Heart right ventricle (tissue), 16 donors: ENCODE results near the gene SCYL3. TPM values are rescaled to one million over a fixed set of nuclear protein-coding genes. Genes with fewer than 3 reads are reported as not detected.

Source experiments
- ATAC-seq, 8 donors: fragments of 200-7000 bp; cut with Tn5 transposase; one replicate each; pipeline ENCODE4 v1.9.1; 2020; ENCODE audit warnings: mild to moderate bottlenecking in 8 of 8, moderate library complexity in 8 of 8, moderate number of reproducible peaks in 1 of 8
- DNase-seq, 2 donors: peaks; one replicate each; pipeline ENCODE4 v3.0.0-alpha.2; 2020
- H3K27ac ChIP-seq, 10 donors: fragments of 200-600 bp; sonication (generic) in 2 of 10; one replicate each; pipeline versions ENCODE4 v1.5.0 to v1.8.0; 2020 to 2022; ENCODE audit warnings: mild to moderate bottlenecking in 3 of 10
- H3K27me3 ChIP-seq, 7 donors: fragments of 200-600 bp; one replicate each; pipeline ENCODE4 v1.8.0; 2021 to 2022; ENCODE audit warnings: mild to moderate bottlenecking in 2 of 7
- H3K36me3 ChIP-seq, 9 donors: fragments of 200-600 bp; sonication (generic) in 1 of 9; one replicate each; pipeline versions ENCODE4 v1.5.0 to v1.8.0; 2020 to 2022; ENCODE audit warnings: mild to moderate bottlenecking in 2 of 9
- H3K4me1 ChIP-seq, 9 donors: fragments of 200-600 bp; sonication (generic) in 1 of 9; one replicate each; pipeline versions ENCODE4 v1.5.0 to v1.8.0; 2020 to 2022; ENCODE audit warnings: mild to moderate bottlenecking in 4 of 9
- H3K4me3 ChIP-seq, 10 donors: fragments of 200-600 bp; sonication (generic) in 2 of 10; one replicate each; pipeline versions ENCODE4 v1.5.0 to v1.8.0; 2020 to 2022; ENCODE audit warnings: mild to moderate bottlenecking in 7 of 10, moderate library complexity in 2 of 10
- H3K9me3 ChIP-seq, 11 donors: fragments of 200-600 bp in 10 of 11; sonication (generic) in 2 of 11; one replicate each; pipeline versions ENCODE4 v1.5.0 to v1.8.0; 2013 to 2022; ENCODE audit warnings: mild to moderate bottlenecking in 2 of 11, control low read depth in 1 of 11, moderate library complexity in 1 of 11
- CTCF ChIP-seq, 9 donors: fragments of 200-600 bp; sonication (generic) in 2 of 9; IDR thresholded peaks; one replicate each; pipeline versions ENCODE4 v1.5.0 to v1.8.0; 2021 to 2022; ENCODE audit warnings: antibody characterized with exemption in 9 of 9, mild to moderate bottlenecking in 5 of 9, moderate library complexity in 1 of 9
- WGBS, 2 donors: extraction: QIAGEN DNeasy Blood & Tissue Kit; methylation state at CpG; one replicate each; pipeline ENCODE4 v1.1.7; 2013; ENCODE audit warnings: inconsistent platforms in 1 of 2; 5-methylcytosine and 5-hydroxymethylcytosine counted together
- intact Hi-C, 10 donors: fragments of 100-400 bp; cut with DNase I; formaldehyde crosslinking; loops; one replicate each; pipeline versions ENCODE4 v1.11.1 to v1.14.2; 2022
- polyA plus RNA-seq, 2 donors: library from polyadenylated mRNA; stranded (reverse); fragments of 200-250 nt; gene quantifications; one replicate each; pipeline ENCODE4 v1.2.3, GENCODE V29; 2013
- total RNA-seq, 10 donors: library from RNA; stranded (reverse); fragmentation: NEBNext Ultra II Directional in 3 of 10; extraction: Animal tissue kit (Norgen Biotek cat#: 25700) in 3 of 10; gene quantifications; one replicate each; pipeline versions ENCODE4 v1.2.1 to v1.2.4, GENCODE V29; 2021 to 2023
- donor health status: Arrhythmogenic right ventricular cardiomyopathy.
- donor health status: ischemic (EF 13 %, LVEDD 7.1; RV severe dilation, severe dysfunction).
- donor health status: healthy with polysubstance abuse.
- donor health status: DM: no; HTN: yes; CAD: no.
- donor health status: DM: no; HTN: no; CAD: no.
- donor health status: ischemic (EF 25% LVEDD 6.9; RV normal size, moderate dysfunction).
- donor health status: ischemic (EF 25% LVEDD 5.7; RV mildly dilated, moderate dysfunction).
- donor health status: healthy.
- donor health status: DM: yes; HTN: yes; CAD: no.
- donor health status: Ischemic cardiomyopathy.
- donor health status: ischemic (EF 35%, LVEDD 5.7; RV mildly dilated, moderate dysfunction).
- donor health status: nonischemic (EF 11% LVEDD 7.7; RV severe dilation, severe dysfunction).
- donor health status: DM: yes; HTN: yes; CAD: no.
- donor health status: PGD.
- donor health status: ischemic (EF 29% LVEDD 5.4; RV normal size, mild dysfunction).
- donor health status: nonischemic (EF 23%, LVEDD 6.1; RV moderate dilation, normal function).

SCYL3 gene
- total and polyA plus RNA-seq, 12 donors: 2.4 to 8.9 (median 5.7) TPM

GRCh38 chr1:169809370-169810095 is 84.2 kb downstream of the SCYL3 start:
- H3K9me3 ChIP-seq: no peaks in the 10 kb centered on the region
- H3K36me3 ChIP-seq: peaks cover 0 to 57% (median 0%) of the 10 kb centered on the region in 9 donors
- peak; percentile 30 to 76 (median 62) for TF ChIP-seq CTCF (IDR thresholded peaks at IDR 0.05)
- 63% methylated on average over 4 of the region's 4 CpGs for WGBS, 2 donors
- H3K4me1 ChIP-seq: no peaks in the 10 kb centered on the region
- peak in 1 of 2 donors; percentile 33 for DNase-seq
- no peak overlapping the region for H3K27ac ChIP-seq
- H3K4me3 ChIP-seq: no peak overlapping the region
- ATAC-seq: no peak
- no peaks in the 10 kb centered on the region for H3K27me3 ChIP-seq
- intact Hi-C loops: loop anchor here in 9 of 10 donors (2.0 to 10.0 kb wide), 9 partner anchors 202 to 265 kb away; no protein-coding TSS in a partner anchor

GRCh38 chr1:169804941-169805340 is 88.8 kb downstream of the SCYL3 start:
- Histone ChIP-seq H3K4me1 (peaks cover 0 to 5% (median 0%) of the 10 kb centered on the region in 9 donors), H3K4me3 (no peak overlapping the region), H3K36me3 (peaks cover 0 to 65% (median 13%) of the 10 kb centered on the region in 9 donors), H3K27ac (no peak overlapping the region), H3K27me3 (no peaks in the 10 kb centered on the region), H3K9me3 (no peaks in the 10 kb centered on the region)
- intact Hi-C loops: loop anchor here in 8 of 10 donors (5.0 to 10.0 kb wide), 8 partner anchors 198 to 260 kb away; no protein-coding TSS in a partner anchor
- ATAC-seq (no peak), DNase-seq (no peak)
- 94 to 98% methylated on average over 2 of the region's 2 CpGs for WGBS, 2 donors
- TF ChIP-seq CTCF (IDR thresholded peaks at IDR 0.05): no peak

GRCh38 chr1:169802888-169803287 is 90.8 kb downstream of the SCYL3 start:
- intact Hi-C loops: loop anchor here in 4 of 10 donors (10.0 kb wide), 4 partner anchors 198 to 258 kb away; no protein-coding TSS in a partner anchor
- Histone ChIP-seq H3K36me3 (peaks cover 0 to 54% (median 13%) of the 10 kb centered on the region in 9 donors), H3K27ac (no peak overlapping the region), H3K4me3 (no peak overlapping the region), H3K9me3 (no peaks in the 10 kb centered on the region), H3K27me3 (no peaks in the 10 kb centered on the region), H3K4me1 (peaks cover 0 to 5% (median 0%) of the 10 kb centered on the region in 9 donors)
- DNase-seq (no peak), ATAC-seq (no peak)
- no peak for TF ChIP-seq CTCF (IDR thresholded peaks at IDR 0.05)

Other genes with a start within 250 kb of the SCYL3 start
- gene SELL, start 182.3 kb downstream of the SCYL3 start, total RNA-seq: 1 to 10 TPM; 1.3 to 8.5 (median 1.7) TPM
- gene SELL, start 182.3 kb downstream of the SCYL3 start, polyA plus RNA-seq: 1 to 10 TPM in 1 of 2 donors, under 1 TPM in 1; 0.59 to 1.2 TPM
- gene SELE, start 159.8 kb downstream of the SCYL3 start, total RNA-seq: 10 to 100 TPM in 2 of 10 donors, 1 to 10 TPM in 4, under 1 TPM in 4; 0.46 to 15.3 (median 2.2) TPM
- 1 to 10 TPM; 3.1 TPM for gene SELE, start 159.8 kb downstream of the SCYL3 start, polyA plus RNA-seq
- 1 to 10 TPM; 2.2 to 6.6 (median 5.6) TPM for gene METTL18, start 99.0 kb downstream of the SCYL3 start, total RNA-seq
- gene METTL18, start 99.0 kb downstream of the SCYL3 start, polyA plus RNA-seq: 1 to 10 TPM; 4.4 to 6.6 TPM
- gene KIFAP3, start 180.8 kb upstream of the SCYL3 start, total RNA-seq: 10 to 100 TPM; 30.9 to 84.0 (median 60.6) TPM
- 10 to 100 TPM; 16.5 to 41.4 TPM for gene KIFAP3, start 180.8 kb upstream of the SCYL3 start, polyA plus RNA-seq